ENCODE measurements around the gene EXOC3. TPM values are rescaled to one million over a fixed set of nuclear protein-coding genes. Genes with fewer than 3 reads are reported as not detected.

Gene EXOC3
- total RNA-seq, 1 donor from 2014 or later, result 73.5 TPM

DNA sequence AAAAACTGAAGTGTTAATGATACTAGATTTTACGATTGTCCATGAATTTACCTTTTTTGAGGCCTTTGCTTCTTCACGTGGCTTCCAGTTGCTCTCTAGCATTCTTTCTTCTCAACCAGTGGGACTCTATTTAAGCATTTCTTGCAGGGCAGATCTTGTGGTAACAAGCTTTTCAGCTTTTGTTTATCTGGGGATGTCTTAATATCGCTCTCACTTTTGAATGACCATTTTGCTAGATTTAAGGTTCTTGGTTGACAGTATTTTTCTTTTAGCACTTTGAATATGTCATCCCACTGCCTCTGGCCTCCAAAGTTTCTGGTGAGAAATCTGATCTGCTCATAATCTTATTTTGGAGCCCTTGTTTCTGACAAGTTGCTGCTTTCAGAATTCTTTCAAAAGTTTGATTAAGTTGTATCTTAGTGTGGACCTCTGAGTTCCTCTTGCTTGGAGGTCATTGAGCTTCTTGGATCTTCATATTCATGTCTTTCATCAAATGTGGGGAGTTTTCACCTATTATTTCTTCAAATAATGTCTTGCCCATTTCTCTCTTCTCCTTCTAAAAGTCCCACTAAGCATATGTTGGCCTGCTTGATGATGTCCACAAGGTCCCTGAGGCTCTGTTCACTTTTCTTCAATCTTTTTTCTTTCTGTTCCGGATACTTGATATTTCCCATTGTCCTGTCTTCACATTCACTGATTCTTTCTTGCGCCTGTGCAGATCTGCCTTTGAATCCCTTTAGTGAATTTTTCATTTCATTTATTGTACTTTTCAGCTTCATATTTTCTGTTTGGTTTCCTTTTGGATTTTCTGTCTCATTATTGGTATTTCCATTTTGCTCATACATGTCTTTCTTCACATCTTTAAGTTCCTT is 8.8 kb downstream of the EXOC3 start:
- H3K27ac Mint-ChIP-seq, result no peak overlapping the region
- DNase-seq (ENCODE audit: low spot score in 2 of 2, unreplicated experiment in 2 of 2), result no peak
- H3K36me3 Mint-ChIP-seq, result peaks cover 79% of the 10 kb centered on the region
- H3K9me3 Mint-ChIP-seq, result peaks cover 31% of the 10 kb centered on the region
- no peaks in the 10 kb centered on the region for H3K27me3 Mint-ChIP-seq (ENCODE audit: low read depth)
- no peaks in the 10 kb centered on the region for H3K4me1 Mint-ChIP-seq
- H3K4me3 Mint-ChIP-seq, result no peak overlapping the region
- TF ChIP-seq, protein P1, sequence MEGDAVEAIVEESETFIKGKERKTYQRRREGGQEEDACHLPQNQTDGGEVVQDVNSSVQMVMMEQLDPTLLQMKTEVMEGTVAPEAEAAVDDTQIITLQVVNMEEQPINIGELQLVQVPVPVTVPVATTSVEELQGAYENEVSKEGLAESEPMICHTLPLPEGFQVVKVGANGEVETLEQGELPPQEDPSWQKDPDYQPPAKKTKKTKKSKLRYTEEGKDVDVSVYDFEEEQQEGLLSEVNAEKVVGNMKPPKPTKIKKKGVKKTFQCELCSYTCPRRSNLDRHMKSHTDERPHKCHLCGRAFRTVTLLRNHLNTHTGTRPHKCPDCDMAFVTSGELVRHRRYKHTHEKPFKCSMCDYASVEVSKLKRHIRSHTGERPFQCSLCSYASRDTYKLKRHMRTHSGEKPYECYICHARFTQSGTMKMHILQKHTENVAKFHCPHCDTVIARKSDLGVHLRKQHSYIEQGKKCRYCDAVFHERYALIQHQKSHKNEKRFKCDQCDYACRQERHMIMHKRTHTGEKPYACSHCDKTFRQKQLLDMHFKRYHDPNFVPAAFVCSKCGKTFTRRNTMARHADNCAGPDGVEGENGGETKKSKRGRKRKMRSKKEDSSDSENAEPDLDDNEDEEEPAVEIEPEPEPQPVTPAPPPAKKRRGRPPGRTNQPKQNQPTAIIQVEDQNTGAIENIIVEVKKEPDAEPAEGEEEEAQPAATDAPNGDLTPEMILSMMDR (IDR thresholded peaks at IDR 0.05; ENCODE audit: unreplicated experiment), result no peak

DNA sequence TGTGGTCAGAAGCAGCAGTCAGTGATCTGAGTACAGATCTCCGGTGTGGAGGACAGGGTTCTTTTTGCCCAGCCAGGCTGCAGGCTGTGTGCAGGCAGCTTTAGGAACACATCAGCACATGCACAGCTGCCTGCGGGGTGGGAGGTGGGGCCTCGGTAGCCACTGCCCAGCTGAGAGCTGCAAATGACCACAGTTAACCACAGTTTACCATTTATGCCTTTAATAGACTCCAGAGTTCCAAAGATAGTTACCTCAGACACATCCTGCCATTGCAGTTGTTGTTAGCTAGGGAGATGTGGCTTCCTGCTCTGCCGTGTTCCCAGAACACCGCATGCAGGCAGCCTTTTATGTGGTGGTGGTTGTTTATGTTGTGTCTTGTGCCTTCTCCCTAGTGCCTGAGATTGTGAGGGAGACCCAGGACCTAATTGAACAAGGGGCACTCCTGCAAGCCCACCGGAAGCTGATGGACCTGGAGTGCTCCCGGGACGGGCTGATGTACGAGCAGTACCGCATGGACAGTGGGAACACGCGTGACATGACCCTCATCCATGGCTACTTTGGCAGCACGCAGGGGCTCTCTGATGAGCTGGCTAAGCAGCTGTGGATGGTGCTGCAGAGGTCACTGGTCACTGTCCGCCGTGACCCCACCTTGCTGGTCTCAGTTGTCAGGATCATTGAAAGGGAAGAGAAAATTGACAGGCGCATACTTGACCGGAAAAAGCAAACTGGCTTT is 10.2 kb downstream of the EXOC3 start:
- no peak for DNase-seq (ENCODE audit: low spot score in 2 of 2, unreplicated experiment in 2 of 2)
- no peak overlapping the region for H3K4me3 Mint-ChIP-seq
- TF ChIP-seq, protein P1 (IDR thresholded peaks at IDR 0.05; ENCODE audit: unreplicated experiment), result no peak
- no peak overlapping the region for H3K27ac Mint-ChIP-seq
- H3K27me3 Mint-ChIP-seq (ENCODE audit: low read depth), result no peaks in the 10 kb centered on the region
- H3K4me1 Mint-ChIP-seq, result no peaks in the 10 kb centered on the region
- H3K9me3 Mint-ChIP-seq, result peaks cover 31% of the 10 kb centered on the region
- peaks cover 70% of the 10 kb centered on the region for H3K36me3 Mint-ChIP-seq

DNA sequence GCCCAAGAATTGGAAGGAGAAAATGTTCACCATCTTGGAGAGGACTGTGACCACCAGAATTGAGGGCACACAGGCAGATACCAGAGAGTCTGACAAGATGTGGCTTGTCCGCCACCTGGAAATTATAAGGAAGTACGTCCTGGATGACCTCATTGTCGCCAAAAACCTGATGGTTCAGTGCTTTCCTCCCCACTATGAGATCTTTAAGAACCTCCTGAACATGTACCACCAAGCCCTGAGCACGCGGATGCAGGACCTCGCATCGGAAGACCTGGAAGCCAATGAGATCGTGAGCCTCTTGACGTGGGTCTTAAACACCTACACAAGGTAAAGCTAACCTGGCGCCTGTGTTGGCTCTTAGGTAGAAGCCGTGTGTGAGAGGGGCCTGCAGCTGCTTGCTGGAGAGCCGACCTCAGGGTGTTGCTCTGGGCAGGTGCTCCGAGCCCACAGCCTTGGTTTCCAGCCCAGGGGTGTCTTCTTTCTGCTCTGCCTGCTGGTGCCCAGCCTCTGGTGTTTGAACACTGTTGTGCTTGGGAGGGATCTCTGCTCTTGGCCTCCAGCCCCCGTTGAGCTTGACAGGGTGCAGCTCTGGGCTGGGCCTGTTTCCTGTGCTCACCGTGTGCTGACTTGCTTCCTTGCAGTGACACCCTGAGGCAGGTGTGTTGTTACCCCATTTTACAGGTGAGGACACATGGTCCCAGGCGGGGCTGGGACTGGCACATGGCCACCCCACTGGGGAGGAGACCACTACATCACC is 10.9 kb downstream of the EXOC3 start:
- Mint-ChIP-seq H3K27ac (no peak overlapping the region), H3K36me3 (peaks cover 66% of the 10 kb centered on the region), H3K4me3 (no peak overlapping the region), H3K4me1 (no peaks in the 10 kb centered on the region), H3K27me3 (ENCODE audit: low read depth) (no peaks in the 10 kb centered on the region), H3K9me3 (peaks cover 31% of the 10 kb centered on the region)
- no peak for DNase-seq (ENCODE audit: low spot score in 2 of 2, unreplicated experiment in 2 of 2)
- TF ChIP-seq, protein P1 (IDR thresholded peaks at IDR 0.05; ENCODE audit: unreplicated experiment), result no peak

DNA sequence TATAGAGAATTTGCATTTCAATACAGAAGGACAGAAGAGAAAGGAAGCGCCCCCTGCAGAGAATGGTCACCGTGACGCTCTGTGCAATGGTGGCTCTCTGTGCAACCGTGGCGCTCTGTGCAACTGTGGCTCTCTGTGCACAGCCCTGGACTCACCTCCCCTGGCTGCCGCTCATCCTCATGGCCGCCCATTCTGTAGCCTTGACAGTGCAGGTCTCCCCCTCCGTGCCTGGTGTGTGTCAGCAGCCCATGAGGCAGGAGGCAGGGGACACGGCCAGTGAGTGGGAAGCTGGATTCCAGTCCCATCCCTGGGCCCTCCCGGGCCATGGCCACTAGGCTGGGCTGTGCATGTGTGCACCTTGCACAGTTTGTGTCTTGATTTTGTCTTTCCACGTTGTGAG is 12.0 kb downstream of the EXOC3 start:
- Mint-ChIP-seq H3K9me3 (peaks cover 31% of the 10 kb centered on the region), H3K36me3 (peaks cover 63% of the 10 kb centered on the region), H3K27ac (no peak overlapping the region), H3K4me1 (no peaks in the 10 kb centered on the region), H3K4me3 (no peak overlapping the region), H3K27me3 (ENCODE audit: low read depth) (no peaks in the 10 kb centered on the region)
- TF ChIP-seq, protein P1 (IDR thresholded peaks at IDR 0.05; ENCODE audit: unreplicated experiment), result no peak
- no peak for DNase-seq (ENCODE audit: low spot score in 2 of 2, unreplicated experiment in 2 of 2)

DNA sequence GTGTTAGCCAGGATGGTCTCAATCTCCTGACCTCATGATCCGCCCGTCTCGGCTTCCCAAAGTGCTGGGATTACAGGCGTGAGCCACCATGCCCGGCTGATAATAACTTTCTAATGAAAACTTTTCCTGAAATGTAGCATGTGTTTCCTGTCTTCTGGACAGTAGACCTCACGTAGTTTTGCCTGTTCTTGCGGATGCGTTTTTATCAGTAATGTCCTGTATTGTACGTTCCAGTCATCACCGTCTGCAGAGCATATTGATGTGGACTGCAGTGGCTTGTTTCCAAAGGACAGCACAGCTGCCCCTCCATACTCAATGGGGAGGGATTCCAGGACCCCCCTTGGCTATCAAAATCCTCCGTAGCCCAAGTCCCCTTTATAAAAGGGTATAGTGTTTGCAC is 12.8 kb downstream of the EXOC3 start:
- H3K4me3 Mint-ChIP-seq, result no peak overlapping the region
- H3K27me3 Mint-ChIP-seq (ENCODE audit: low read depth), result no peaks in the 10 kb centered on the region
- TF ChIP-seq, protein P1 (IDR thresholded peaks at IDR 0.05; ENCODE audit: unreplicated experiment), result no peak
- H3K9me3 Mint-ChIP-seq, result peaks cover 23% of the 10 kb centered on the region
- H3K27ac Mint-ChIP-seq, result no peak overlapping the region
- DNase-seq (ENCODE audit: low spot score in 2 of 2, unreplicated experiment in 2 of 2), result no peak
- no peaks in the 10 kb centered on the region for H3K4me1 Mint-ChIP-seq
- peaks cover 61% of the 10 kb centered on the region for H3K36me3 Mint-ChIP-seq

Measured in mesothelial cell of epicardium (in vitro differentiated cells).